WI38 (cell line): ENCODE measurements around the gene MYRF.

Experiments used
- H3K4me3 ChIP-seq: 2 replicates; pipeline ENCODE4 v1.5.1; 2011; ENCODE audit warnings: low read depth, mild to moderate bottlenecking, control low read depth, low read length
- CTCF ChIP-seq: IDR thresholded peaks from 2 replicates; pipeline ENCODE4 v1.5.1; 2012; ENCODE audit warnings: low read depth, mild to moderate bottlenecking, control low read depth, low read length

The MYRF gene

GRCh38 chr11:61765550-61766253 lies 13.3 kb downstream of the MYRF start:
- no peak for TF ChIP-seq CTCF
- no peak overlapping the region for H3K4me3 ChIP-seq

- TF ChIP-seq CTCF = no peak
- H3K4me3 ChIP-seq = no peak overlapping the region
These were observed 14.0 kb downstream of the MYRF start for GRCh38 chr11:61766353-61766841.

- TF ChIP-seq CTCF = no peak
- H3K4me3 ChIP-seq = no peak overlapping the region
These were observed 16.1 kb downstream of the MYRF start for GRCh38 chr11:61768376-61769076.

GRCh38 chr11:61769169-61769920 lies 16.9 kb downstream of the MYRF start:
- peak; percentile 32; the same call in 1 of the 2 replicates for TF ChIP-seq CTCF
- no peak overlapping the region for H3K4me3 ChIP-seq

GRCh38 chr11:61769946-61770683 lies 17.7 kb downstream of the MYRF start:
- TF ChIP-seq CTCF = no peak
- H3K4me3 ChIP-seq = no peak overlapping the region

- no peak overlapping the region for H3K4me3 ChIP-seq
- TF ChIP-seq CTCF = no peak
These were observed 18.9 kb downstream of the MYRF start for GRCh38 chr11:61771195-61771894.
